OCI-LY7 (cell line): Measurements from ENCODE around the gene EDN2.

Experiments
- CTCF ChIP-seq: fragments of 200-600 bp; sonication (generic); conservative IDR thresholded peaks from 2 replicates; pipeline ENCODE4 v1.5.1; 2014; ENCODE audit warnings: mild to moderate bottlenecking, antibody characterized with exemption, low read length, moderate library complexity, mixed read lengths
- EZH2phosphoT487 ChIP-seq: fragments of 200-600 bp; sonication (generic); IDR thresholded peaks from 2 replicates; pipeline ENCODE4 v1.6.1; 2018; ENCODE audit warnings: low read depth, borderline replicate concordance, mild to moderate bottlenecking, mixed run types, antibody characterized with exemption, low read length, moderate library complexity, mixed read lengths

GRCh38 chr1:41465741-41466140, 18.7 kb downstream of the EDN2 start:
- no peak for TF ChIP-seq CTCF
- no peak for TF ChIP-seq EZH2phosphoT487
